ENCODE data around the gene MAPK1IP1L.

MAPK1IP1L gene

DNA sequence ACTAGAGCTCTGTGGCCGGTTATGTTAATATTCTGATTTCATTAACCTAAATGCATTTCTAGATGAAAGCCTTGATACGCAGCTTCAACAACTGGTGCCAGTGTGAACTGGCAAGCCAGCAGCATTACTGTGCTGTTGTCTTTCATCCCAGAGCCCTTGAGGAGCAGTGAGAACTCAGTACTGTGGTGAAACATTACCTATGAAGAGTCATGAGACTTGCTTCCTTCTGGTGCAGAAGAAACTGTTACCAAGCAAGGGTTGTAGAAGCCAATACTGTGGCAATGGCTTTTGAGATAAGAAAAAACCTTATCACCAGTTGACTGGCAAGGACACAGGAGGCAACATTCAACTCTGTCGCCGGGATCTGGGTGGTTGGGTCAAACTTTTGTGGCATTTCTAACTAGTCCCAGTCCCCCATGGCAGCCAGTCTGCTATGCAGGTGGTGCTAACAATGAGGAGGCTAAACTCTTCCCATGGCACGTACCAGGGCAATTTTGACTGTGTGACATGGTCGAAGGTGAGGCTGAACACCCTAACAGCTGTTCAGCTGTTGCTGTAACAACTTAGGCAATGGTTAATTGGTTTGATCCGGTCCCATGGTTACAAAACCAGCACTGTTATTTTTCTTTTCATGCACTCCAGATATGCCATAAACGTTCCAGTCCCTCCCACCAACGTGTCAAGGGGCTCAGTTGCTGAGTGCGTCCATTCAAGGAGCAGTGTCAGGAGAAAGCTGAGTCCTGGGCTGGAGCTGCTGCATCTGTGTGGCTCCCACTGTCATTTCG is 65.0 kb downstream of the MAPK1IP1L start:
- H3K36me3 ChIP-seq (ENCODE audit: control insufficient read depth, low read depth, low read length), result no peaks in the 10 kb centered on the region
- H3K27ac ChIP-seq (ENCODE audit: low read length), result no peak overlapping the region
- H3K4me3 ChIP-seq (ENCODE audit: low read length), result no peak overlapping the region
- H3K9me3 ChIP-seq (ENCODE audit: control insufficient read depth, low read depth, low read length), result no peaks in the 10 kb centered on the region
- no peaks in the 10 kb centered on the region for H3K27me3 ChIP-seq (ENCODE audit: control insufficient read depth, insufficient read depth, low read length)
- no peaks in the 10 kb centered on the region for H3K4me1 ChIP-seq (ENCODE audit: control insufficient read depth, low read depth, low read length)
- no peak overlapping the region for H3K9ac ChIP-seq (ENCODE audit: low read length)

DNA sequence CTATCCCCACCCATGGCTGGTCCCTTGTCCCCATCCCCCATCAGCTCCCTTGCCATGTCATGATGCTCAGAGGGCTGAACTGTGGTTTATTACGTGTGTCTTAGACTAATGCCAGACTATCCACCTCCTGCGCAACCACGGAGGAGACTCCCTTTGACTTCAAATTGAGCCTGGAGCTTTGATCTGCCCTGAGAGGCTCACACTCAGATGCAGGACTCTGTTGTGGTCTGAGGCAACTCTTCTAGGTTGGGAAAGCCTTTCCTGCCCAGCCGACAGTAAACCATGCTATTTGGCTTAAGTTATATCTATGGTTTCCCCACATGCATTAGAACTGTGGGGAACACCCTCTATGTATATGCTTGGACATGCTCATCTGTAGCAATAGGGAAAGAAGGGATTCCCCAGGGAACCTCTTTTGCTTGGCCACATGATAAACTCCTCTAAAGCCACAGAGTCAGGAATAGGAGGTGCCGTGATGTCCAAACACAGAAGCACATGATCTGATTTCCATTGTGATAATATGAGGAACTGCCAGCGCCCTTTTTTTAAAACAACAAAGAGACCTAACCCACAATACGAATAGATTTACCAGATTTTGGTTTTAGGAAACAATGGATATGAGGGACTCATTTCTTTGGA is 66.5 kb downstream of the MAPK1IP1L start:
- H3K4me1 ChIP-seq (ENCODE audit: control insufficient read depth, low read depth, low read length), result no peaks in the 10 kb centered on the region
- no peak overlapping the region for H3K4me3 ChIP-seq (ENCODE audit: low read length)
- no peak overlapping the region for H3K27ac ChIP-seq (ENCODE audit: low read length)

DNA sequence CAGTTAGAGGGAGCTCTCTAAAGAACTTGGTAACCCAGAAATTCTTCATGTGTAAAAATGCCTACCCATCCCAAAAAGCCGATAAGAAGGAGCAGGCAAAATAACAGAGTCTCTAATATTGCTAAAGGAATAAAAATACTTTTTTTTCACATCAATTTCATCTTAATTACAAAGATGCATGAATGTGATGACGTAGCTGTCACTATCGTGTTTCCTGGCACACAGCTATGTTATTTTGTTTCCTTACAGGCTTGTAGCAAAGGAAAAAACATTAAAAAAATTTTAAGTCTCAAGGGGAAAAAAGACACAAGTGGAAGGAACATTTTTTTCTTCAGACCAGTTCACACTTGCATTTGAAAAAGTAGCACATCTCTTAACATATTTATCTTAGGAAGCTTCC is 67.3 kb downstream of the MAPK1IP1L start:
- Histone ChIP-seq H3K4me1 (ENCODE audit: control insufficient read depth, low read depth, low read length) (no peaks in the 10 kb centered on the region), H3K27me3 (ENCODE audit: control insufficient read depth, insufficient read depth, low read length) (no peaks in the 10 kb centered on the region), H3K9ac (ENCODE audit: low read length) (no peak overlapping the region), H3K36me3 (ENCODE audit: control insufficient read depth, low read depth, low read length) (no peaks in the 10 kb centered on the region), H3K27ac (ENCODE audit: low read length) (no peak overlapping the region), H3K4me3 (ENCODE audit: low read length) (no peak overlapping the region), H3K9me3 (ENCODE audit: control insufficient read depth, low read depth, low read length) (no peaks in the 10 kb centered on the region)

More for the DNA sequence above, 66.5 kb downstream of the MAPK1IP1L start:
- no peaks in the 10 kb centered on the region for H3K9me3 ChIP-seq (ENCODE audit: control insufficient read depth, low read depth, low read length)
- H3K9ac ChIP-seq (ENCODE audit: low read length), result no peak overlapping the region
- no peaks in the 10 kb centered on the region for H3K27me3 ChIP-seq (ENCODE audit: control insufficient read depth, insufficient read depth, low read length)
- H3K36me3 ChIP-seq (ENCODE audit: control insufficient read depth, low read depth, low read length), result no peaks in the 10 kb centered on the region

Data from iPS-18a (cell line).